K562 (cell line): ENCODE data around the gene PI16. TPM values are rescaled to one million over a fixed set of nuclear protein-coding genes. Genes with fewer than 3 reads are reported as not detected.

ENCODE experiments used
- polyA plus RNA-seq, 8 experiments: library from polyadenylated mRNA; depleted of rRNA in 4 of 8; stranded (reverse) in 5 of 8; unstranded in 3 of 8; fragments of >200 nt; fragmentation: Nextera tagmentation in 2 of 8; fragmentation: Illumina TruSeq in 1 of 8; extraction: Ambion mirVana in 2 of 8; extraction: Trizol in 1 of 8; gene quantifications; 2 replicates each; pipeline versions ENCODE4 v1.2.1 to v1.2.3, GENCODE V29; 2011 to 2014; ENCODE audit warnings: inconsistent platforms in 1 of 8, missing spikeins in 1 of 8
- total RNA-seq, 7 experiments: library from RNA; depleted of rRNA in 6 of 7; stranded (reverse); fragments of >200 nt in 6 of 7; fragmentation: Illumina TruSeq in 2 of 7; extraction: Trizol in 2 of 7; gene quantifications; 2 replicates each; pipeline versions ENCODE4 v1.2.1 to v1.2.3, GENCODE V29; 2011 to 2021; ENCODE audit warnings: low replicate concordance in 1 of 7
- TF ChIP-seq, protein P1 (sequence below): sonication (generic); formaldehyde crosslinking; IDR thresholded peaks from 2 replicates; pipeline ENCODE4 v1.8.1; 2023; ENCODE audit warnings: mild to moderate bottlenecking, missing genetic modification reagents
- TF ChIP-seq, protein P2 (sequence below): fragments of 450-650 bp; IDR thresholded peaks from 2 replicates; pipeline ENCODE4 v1.6.1; 2016; ENCODE audit warnings: mild to moderate bottlenecking, moderate library complexity

PI16 gene
- total and polyA plus RNA-seq, 9 of the 15 experiments (the other 6 are each of a cell fraction or from before 2014, with no cell fraction given) = 0.06 to 0.18 TPM; not detected in 7

DNA sequence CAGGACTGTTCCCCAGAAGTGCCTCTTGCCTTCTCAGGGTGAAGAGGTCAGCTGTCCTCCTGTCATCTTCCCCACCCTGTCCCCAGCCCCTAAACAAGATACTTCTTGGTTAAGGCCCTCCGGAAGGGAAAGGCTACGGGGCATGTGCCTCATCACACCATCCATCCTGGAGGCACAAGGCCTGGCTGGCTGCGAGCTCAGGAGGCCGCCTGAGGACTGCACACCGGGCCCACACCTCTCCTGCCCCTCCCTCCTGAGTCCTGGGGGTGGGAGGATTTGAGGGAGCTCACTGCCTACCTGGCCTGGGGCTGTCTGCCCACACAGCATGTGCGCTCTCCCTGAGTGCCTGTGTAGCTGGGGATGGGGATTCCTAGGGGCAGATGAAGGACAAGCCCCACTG is 9.8 kb downstream of the PI16 start (continued):
- TF ChIP-seq, protein P1, sequence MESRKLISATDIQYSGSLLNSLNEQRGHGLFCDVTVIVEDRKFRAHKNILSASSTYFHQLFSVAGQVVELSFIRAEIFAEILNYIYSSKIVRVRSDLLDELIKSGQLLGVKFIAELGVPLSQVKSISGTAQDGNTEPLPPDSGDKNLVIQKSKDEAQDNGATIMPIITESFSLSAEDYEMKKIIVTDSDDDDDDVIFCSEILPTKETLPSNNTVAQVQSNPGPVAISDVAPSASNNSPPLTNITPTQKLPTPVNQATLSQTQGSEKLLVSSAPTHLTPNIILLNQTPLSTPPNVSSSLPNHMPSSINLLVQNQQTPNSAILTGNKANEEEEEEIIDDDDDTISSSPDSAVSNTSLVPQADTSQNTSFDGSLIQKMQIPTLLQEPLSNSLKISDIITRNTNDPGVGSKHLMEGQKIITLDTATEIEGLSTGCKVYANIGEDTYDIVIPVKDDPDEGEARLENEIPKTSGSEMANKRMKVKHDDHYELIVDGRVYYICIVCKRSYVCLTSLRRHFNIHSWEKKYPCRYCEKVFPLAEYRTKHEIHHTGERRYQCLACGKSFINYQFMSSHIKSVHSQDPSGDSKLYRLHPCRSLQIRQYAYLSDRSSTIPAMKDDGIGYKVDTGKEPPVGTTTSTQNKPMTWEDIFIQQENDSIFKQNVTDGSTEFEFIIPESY (CRISPR knock-in tag) = no peak
- TF ChIP-seq, protein P2, sequence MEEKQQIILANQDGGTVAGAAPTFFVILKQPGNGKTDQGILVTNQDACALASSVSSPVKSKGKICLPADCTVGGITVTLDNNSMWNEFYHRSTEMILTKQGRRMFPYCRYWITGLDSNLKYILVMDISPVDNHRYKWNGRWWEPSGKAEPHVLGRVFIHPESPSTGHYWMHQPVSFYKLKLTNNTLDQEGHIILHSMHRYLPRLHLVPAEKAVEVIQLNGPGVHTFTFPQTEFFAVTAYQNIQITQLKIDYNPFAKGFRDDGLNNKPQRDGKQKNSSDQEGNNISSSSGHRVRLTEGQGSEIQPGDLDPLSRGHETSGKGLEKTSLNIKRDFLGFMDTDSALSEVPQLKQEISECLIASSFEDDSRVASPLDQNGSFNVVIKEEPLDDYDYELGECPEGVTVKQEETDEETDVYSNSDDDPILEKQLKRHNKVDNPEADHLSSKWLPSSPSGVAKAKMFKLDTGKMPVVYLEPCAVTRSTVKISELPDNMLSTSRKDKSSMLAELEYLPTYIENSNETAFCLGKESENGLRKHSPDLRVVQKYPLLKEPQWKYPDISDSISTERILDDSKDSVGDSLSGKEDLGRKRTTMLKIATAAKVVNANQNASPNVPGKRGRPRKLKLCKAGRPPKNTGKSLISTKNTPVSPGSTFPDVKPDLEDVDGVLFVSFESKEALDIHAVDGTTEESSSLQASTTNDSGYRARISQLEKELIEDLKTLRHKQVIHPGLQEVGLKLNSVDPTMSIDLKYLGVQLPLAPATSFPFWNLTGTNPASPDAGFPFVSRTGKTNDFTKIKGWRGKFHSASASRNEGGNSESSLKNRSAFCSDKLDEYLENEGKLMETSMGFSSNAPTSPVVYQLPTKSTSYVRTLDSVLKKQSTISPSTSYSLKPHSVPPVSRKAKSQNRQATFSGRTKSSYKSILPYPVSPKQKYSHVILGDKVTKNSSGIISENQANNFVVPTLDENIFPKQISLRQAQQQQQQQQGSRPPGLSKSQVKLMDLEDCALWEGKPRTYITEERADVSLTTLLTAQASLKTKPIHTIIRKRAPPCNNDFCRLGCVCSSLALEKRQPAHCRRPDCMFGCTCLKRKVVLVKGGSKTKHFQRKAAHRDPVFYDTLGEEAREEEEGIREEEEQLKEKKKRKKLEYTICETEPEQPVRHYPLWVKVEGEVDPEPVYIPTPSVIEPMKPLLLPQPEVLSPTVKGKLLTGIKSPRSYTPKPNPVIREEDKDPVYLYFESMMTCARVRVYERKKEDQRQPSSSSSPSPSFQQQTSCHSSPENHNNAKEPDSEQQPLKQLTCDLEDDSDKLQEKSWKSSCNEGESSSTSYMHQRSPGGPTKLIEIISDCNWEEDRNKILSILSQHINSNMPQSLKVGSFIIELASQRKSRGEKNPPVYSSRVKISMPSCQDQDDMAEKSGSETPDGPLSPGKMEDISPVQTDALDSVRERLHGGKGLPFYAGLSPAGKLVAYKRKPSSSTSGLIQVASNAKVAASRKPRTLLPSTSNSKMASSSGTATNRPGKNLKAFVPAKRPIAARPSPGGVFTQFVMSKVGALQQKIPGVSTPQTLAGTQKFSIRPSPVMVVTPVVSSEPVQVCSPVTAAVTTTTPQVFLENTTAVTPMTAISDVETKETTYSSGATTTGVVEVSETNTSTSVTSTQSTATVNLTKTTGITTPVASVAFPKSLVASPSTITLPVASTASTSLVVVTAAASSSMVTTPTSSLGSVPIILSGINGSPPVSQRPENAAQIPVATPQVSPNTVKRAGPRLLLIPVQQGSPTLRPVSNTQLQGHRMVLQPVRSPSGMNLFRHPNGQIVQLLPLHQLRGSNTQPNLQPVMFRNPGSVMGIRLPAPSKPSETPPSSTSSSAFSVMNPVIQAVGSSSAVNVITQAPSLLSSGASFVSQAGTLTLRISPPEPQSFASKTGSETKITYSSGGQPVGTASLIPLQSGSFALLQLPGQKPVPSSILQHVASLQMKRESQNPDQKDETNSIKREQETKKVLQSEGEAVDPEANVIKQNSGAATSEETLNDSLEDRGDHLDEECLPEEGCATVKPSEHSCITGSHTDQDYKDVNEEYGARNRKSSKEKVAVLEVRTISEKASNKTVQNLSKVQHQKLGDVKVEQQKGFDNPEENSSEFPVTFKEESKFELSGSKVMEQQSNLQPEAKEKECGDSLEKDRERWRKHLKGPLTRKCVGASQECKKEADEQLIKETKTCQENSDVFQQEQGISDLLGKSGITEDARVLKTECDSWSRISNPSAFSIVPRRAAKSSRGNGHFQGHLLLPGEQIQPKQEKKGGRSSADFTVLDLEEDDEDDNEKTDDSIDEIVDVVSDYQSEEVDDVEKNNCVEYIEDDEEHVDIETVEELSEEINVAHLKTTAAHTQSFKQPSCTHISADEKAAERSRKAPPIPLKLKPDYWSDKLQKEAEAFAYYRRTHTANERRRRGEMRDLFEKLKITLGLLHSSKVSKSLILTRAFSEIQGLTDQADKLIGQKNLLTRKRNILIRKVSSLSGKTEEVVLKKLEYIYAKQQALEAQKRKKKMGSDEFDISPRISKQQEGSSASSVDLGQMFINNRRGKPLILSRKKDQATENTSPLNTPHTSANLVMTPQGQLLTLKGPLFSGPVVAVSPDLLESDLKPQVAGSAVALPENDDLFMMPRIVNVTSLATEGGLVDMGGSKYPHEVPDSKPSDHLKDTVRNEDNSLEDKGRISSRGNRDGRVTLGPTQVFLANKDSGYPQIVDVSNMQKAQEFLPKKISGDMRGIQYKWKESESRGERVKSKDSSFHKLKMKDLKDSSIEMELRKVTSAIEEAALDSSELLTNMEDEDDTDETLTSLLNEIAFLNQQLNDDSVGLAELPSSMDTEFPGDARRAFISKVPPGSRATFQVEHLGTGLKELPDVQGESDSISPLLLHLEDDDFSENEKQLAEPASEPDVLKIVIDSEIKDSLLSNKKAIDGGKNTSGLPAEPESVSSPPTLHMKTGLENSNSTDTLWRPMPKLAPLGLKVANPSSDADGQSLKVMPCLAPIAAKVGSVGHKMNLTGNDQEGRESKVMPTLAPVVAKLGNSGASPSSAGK = no peak
